Hematopoietic multipotent progenitor cell treated with erythropoietin and hydrocortisone succinate and interleukin-3 and kit ligand, for 15 days (in vitro differentiated cells): ENCODE results near the gene TRAK2.
A peak's percentile ranks its signal among the peaks of the same experiment; 100 is the strongest.
"Not testable (repeated sequence)": the region's sequence is repeated elsewhere in the genome, so short reads cannot be mapped to it uniquely, and the experiment has no call there.

ENCODE experiments used
- DNase-seq: peaks from one replicate; pipeline ENCODE4 v3.0.0-alpha.2; 2015; ENCODE audit warnings: low spot score

TRAK2 gene

GRCh38 chr2:201452058-201452921 lies 1.0 kb upstream of the TRAK2 start:
- DNase-seq: peak; percentile 58

- peak; percentile 68 for DNase-seq
Observed at GRCh38 chr2:201450954-201451291, 335 bp downstream of the TRAK2 start.

- DNase-seq: peak; percentile 62
Observed at GRCh38 chr2:201448701-201449100, 2.6 kb downstream of the TRAK2 start.

- peak; percentile 47 for DNase-seq
Observed at GRCh38 chr2:201448061-201448460, 3.2 kb downstream of the TRAK2 start.

- no peak for DNase-seq
Observed at GRCh38 chr2:201447086-201447485, 4.2 kb downstream of the TRAK2 start.

- DNase-seq: no peak
Observed at GRCh38 chr2:201444746-201445465, 6.4 kb downstream of the TRAK2 start.

GRCh38 chr2:201441409-201441808 lies 9.8 kb downstream of the TRAK2 start:
- no peak for DNase-seq

GRCh38 chr2:201440182-201440581 lies 11.1 kb downstream of the TRAK2 start:
- peak; percentile 97 for DNase-seq

GRCh38 chr2:201439336-201439922 lies 11.8 kb downstream of the TRAK2 start:
- peak; percentile 59 for DNase-seq

GRCh38 chr2:201436141-201436540 lies 15.1 kb downstream of the TRAK2 start:
- DNase-seq: no peak

GRCh38 chr2:201433394-201433995 lies 17.8 kb downstream of the TRAK2 start:
- peak; percentile 91 for DNase-seq

- peak; percentile 73 for DNase-seq
Observed at GRCh38 chr2:201432621-201433393, 18.5 kb downstream of the TRAK2 start.

GRCh38 chr2:201432038-201432620 lies 19.1 kb downstream of the TRAK2 start:
- peak; percentile 68 for DNase-seq

- DNase-seq: no peak
Observed at GRCh38 chr2:201430839-201431238, 20.4 kb downstream of the TRAK2 start.

- not testable (repeated sequence) for DNase-seq
Observed at GRCh38 chr2:201430322-201430721, 20.9 kb downstream of the TRAK2 start.

- DNase-seq: not testable (repeated sequence)
Observed at GRCh38 chr2:201429835-201430234, 21.4 kb downstream of the TRAK2 start.

GRCh38 chr2:201428366-201428765 lies 22.9 kb downstream of the TRAK2 start:
- DNase-seq: not testable (repeated sequence)

- DNase-seq: no peak
Observed at GRCh38 chr2:201425952-201426351, 25.3 kb downstream of the TRAK2 start.

GRCh38 chr2:201420442-201421113 lies 30.7 kb downstream of the TRAK2 start:
- DNase-seq: no peak

GRCh38 chr2:201419986-201420385 lies 31.3 kb downstream of the TRAK2 start:
- DNase-seq: no peak
